Calu3 (cell line): ENCODE measurements around the gene CCND2. TPM values are rescaled to one million over a fixed set of nuclear protein-coding genes. Genes with fewer than 3 reads are reported as not detected.
"Not testable (repeated sequence)": the region's sequence is repeated elsewhere in the genome, so short reads cannot be mapped to it uniquely, and the experiment has no call there.

Source experiments
- BruUV-seq: library from RNA; stranded (reverse); fragments of 400-500 nt; replicated peaks from 2 replicates; lab custom pipeline; 2021; lab: Mats Ljungman, UMichigan
- CTCF ChIA-PET: fragments of 300-600 bp; sonication (Branson Sonifier 250); formaldehyde crosslinking; loops from one replicate; lab custom pipeline; 2022; ENCODE audit warnings: antibody characterized with exemption; lab: Charles Lee
- DNase-seq: peaks from one replicate; pipeline ENCODE4 v3.0.0; 2022
- H3K27ac Mint-ChIP-seq: one replicate; pipeline ENCODE4 v1.8.0; 2022; ENCODE audit warnings: mixed read lengths; ENCODE audit not compliant: unreplicated experiment
- H3K27me3 Mint-ChIP-seq: one replicate; pipeline ENCODE4 v1.8.0; 2022; ENCODE audit warnings: mixed read lengths; ENCODE audit not compliant: unreplicated experiment
- H3K36me3 Mint-ChIP-seq: one replicate; pipeline ENCODE4 v1.8.0; 2022; ENCODE audit warnings: mild to moderate bottlenecking, moderate library complexity, mixed read lengths; ENCODE audit not compliant: insufficient read depth, unreplicated experiment
- H3K4me1 Mint-ChIP-seq: one replicate; pipeline ENCODE4 v1.8.0; 2022; ENCODE audit warnings: mild to moderate bottlenecking, low read depth, mixed read lengths; ENCODE audit not compliant: unreplicated experiment
- H3K4me3 Mint-ChIP-seq: one replicate; pipeline ENCODE4 v1.8.0; 2022; ENCODE audit warnings: mild to moderate bottlenecking, low read depth, moderate library complexity, mixed read lengths; ENCODE audit not compliant: unreplicated experiment
- H3K9me3 Mint-ChIP-seq: one replicate; pipeline ENCODE4 v1.8.0; 2022; ENCODE audit warnings: low read depth, mixed read lengths; ENCODE audit not compliant: unreplicated experiment
- intact Hi-C: fragments of 100-400 bp; cut with micrococcal nuclease; formaldehyde crosslinking; loops from one replicate; pipeline ENCODE4 v1.10.0; 2022; ENCODE audit not compliant: unreplicated experiment
- total RNA-seq: library from RNA; stranded (reverse); gene quantifications from 2 replicates; pipeline ENCODE4 v1.2.3, GENCODE V29; 2022
- TF ChIP-seq, protein P1 (sequence below): fragments of 200-600 bp; IDR thresholded peaks from one replicate; pipeline ENCODE4 v1.8.0; 2022; ENCODE audit warnings: antibody characterized with exemption; ENCODE audit not compliant: unreplicated experiment

CCND2 gene
- total RNA-seq, 1 experiment from 2014 or later: 0.07 TPM

DNA sequence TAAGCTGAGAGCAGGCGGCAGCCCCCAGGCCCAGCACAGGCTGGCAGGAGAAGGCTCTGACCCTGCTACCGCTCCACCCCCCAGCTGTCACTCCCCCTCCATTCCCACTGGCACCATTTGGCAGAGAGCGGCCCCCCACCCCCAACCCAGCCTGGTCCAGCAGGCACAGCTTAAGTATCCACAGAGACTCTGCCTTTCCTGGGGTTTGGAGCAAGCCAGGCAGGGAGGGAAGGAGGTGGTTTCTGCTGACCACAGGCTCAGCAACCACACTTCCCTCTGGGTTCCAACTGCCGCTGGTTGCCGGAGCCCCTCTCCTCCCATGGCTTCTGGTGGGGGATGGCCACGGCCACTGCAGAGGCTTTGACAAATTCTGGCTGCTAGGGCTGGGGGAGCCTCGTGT lies 30.5 kb upstream of the CCND2 start:
- DNase-seq: no peak
- no peaks in the 10 kb centered on the region for H3K4me1 Mint-ChIP-seq
- intact Hi-C loops: no loop called here
- TF ChIP-seq, protein P1, sequence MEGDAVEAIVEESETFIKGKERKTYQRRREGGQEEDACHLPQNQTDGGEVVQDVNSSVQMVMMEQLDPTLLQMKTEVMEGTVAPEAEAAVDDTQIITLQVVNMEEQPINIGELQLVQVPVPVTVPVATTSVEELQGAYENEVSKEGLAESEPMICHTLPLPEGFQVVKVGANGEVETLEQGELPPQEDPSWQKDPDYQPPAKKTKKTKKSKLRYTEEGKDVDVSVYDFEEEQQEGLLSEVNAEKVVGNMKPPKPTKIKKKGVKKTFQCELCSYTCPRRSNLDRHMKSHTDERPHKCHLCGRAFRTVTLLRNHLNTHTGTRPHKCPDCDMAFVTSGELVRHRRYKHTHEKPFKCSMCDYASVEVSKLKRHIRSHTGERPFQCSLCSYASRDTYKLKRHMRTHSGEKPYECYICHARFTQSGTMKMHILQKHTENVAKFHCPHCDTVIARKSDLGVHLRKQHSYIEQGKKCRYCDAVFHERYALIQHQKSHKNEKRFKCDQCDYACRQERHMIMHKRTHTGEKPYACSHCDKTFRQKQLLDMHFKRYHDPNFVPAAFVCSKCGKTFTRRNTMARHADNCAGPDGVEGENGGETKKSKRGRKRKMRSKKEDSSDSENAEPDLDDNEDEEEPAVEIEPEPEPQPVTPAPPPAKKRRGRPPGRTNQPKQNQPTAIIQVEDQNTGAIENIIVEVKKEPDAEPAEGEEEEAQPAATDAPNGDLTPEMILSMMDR: no peak
- peaks cover 67% of the 10 kb centered on the region for H3K27me3 Mint-ChIP-seq
- no TSS peak for BruUV-seq
- H3K4me3 Mint-ChIP-seq: no peak overlapping the region
- no peak overlapping the region for H3K27ac Mint-ChIP-seq
- peaks cover 7% of the 10 kb centered on the region for H3K9me3 Mint-ChIP-seq
- no peaks in the 10 kb centered on the region for H3K36me3 Mint-ChIP-seq
- CTCF ChIA-PET: no interaction called here

DNA sequence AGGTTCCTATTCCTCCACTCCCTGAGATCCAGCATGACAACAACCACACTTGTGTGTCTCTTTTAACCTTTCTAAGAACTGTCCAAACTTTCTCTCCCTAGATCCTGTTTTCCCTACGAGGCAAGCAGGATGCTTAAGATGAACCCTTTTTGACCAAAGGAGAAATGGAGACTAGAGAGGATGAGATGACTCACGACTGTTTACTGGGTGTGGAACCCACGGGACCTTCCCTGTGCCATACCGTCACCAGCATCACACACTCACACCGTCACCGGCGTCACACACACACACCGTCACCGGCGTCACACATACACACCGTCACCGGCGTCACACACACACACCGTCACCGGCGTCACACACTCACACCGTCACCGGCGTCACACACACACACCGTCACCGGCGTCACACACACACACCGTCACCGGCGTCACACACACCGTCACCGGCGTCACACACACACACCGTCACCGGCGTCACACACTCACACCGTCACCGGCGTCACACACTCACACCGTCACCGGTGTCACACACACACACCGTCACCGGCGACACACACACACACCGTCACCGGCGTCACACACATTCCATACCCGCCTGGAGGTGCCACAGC lies 30.0 kb upstream of the CCND2 start:
- DNase-seq, CTCF ChIA-PET, H3K36me3 Mint-ChIP-seq, BruUV-seq, H3K27ac Mint-ChIP-seq, intact Hi-C loops, H3K9me3 Mint-ChIP-seq, H3K4me3 Mint-ChIP-seq, H3K4me1 Mint-ChIP-seq: not testable (repeated sequence)
- H3K27me3 Mint-ChIP-seq: peaks cover 67% of the 10 kb centered on the region

DNA sequence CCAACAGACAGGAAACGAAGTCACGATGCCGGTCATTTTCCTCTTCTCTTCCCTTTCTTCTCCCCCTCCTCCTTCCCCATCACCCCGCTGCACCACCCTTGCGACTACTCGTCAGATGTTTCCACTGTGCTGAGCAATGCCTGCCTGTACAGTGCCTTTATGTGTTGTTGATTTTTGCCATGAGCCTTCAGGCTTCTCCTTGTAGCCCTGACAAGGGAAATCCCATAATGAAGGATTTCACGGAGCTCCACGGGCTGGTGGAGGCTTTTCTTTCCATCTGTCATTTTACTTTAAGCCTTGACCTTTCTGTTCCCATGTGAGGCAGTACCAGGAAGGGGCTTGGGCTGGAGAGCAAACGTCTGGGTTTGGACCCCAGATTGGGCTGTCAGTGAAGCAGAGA lies 28.7 kb upstream of the CCND2 start:
- H3K9me3 Mint-ChIP-seq: peaks cover 4% of the 10 kb centered on the region
- H3K27me3 Mint-ChIP-seq: peaks cover 75% of the 10 kb centered on the region

DNA sequence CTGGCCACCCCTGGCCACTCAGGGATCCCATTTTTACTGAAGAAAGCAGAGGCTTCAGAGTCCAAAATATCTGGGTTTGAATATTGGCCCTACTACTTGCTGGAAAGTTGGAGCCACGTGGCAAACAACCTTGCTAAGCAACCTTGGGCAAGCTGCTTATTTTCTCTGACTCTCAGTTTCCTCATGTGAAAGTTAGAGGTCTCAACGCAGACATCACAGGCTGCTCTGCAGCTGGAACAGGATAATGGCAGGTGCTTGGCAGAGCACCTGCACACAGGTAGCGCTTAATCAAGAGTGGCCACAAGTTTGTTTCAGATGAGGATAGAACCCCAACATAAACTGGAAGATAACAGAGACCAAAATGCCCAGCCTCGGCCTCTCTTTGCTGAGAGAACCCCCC lies 28.1 kb upstream of the CCND2 start:
- H3K4me1 Mint-ChIP-seq: no peaks in the 10 kb centered on the region
- no peak overlapping the region for H3K4me3 Mint-ChIP-seq
- DNase-seq: no peak
- no peak overlapping the region for H3K27ac Mint-ChIP-seq
- BruUV-seq: no TSS peak
- H3K36me3 Mint-ChIP-seq: no peaks in the 10 kb centered on the region
- intact Hi-C loops: no loop called here
- H3K9me3 Mint-ChIP-seq: peaks cover 4% of the 10 kb centered on the region
- peaks cover 80% of the 10 kb centered on the region for H3K27me3 Mint-ChIP-seq
- CTCF ChIA-PET: no interaction called here
- TF ChIP-seq, protein P1: no peak

More for the DNA sequence above, 28.7 kb upstream of the CCND2 start:
- no peak for DNase-seq
- intact Hi-C loops: no loop called here
- CTCF ChIA-PET: no interaction called here
- H3K27ac Mint-ChIP-seq: no peak overlapping the region
- no peak overlapping the region for H3K4me3 Mint-ChIP-seq
- TF ChIP-seq, protein P1: no peak
- H3K4me1 Mint-ChIP-seq: no peaks in the 10 kb centered on the region
- no peaks in the 10 kb centered on the region for H3K36me3 Mint-ChIP-seq
- BruUV-seq: no TSS peak

DNA sequence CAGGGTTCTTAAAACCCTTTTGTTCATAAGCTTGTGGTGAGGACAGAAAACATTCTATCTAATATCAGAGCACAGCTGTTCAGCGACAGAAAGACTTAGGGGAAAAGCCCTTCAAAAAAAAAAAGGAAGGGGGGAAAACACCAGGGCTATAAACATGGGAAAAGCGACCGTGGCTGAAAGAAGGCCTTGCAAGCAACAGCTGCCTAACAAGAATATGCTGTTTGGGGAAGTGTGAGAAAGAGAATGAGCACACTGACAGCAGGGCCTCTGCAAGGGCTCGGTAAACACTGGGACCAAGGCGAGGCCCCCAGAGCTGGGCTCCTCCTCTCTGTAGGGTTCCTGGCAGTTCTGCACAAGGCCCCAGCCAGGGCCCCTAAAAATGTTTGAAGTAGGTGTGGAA lies 27.4 kb upstream of the CCND2 start:
- DNase-seq: no peak
- Mint-ChIP-seq H3K36me3 (no peaks in the 10 kb centered on the region), H3K27ac (no peak overlapping the region), H3K9me3 (peaks cover 4% of the 10 kb centered on the region), H3K4me3 (no peak overlapping the region), H3K4me1 (no peaks in the 10 kb centered on the region), H3K27me3 (peaks cover 80% of the 10 kb centered on the region)
- CTCF ChIA-PET: no interaction called here
- no TSS peak for BruUV-seq
- TF ChIP-seq, protein P1: no peak
- intact Hi-C loops: no loop called here
